ENCODE data around the gene CDK5R1. TPM values are rescaled to one million over a fixed set of nuclear protein-coding genes. Genes with fewer than 3 reads are reported as not detected.
A peak's percentile ranks its signal among the peaks of the same experiment; 100 is the strongest.

CDK5R1 gene
- polyA plus RNA-seq, 5 donors: 3.0 to 4.6 (median 3.9) TPM

- no peak for DNase-seq
Observed at GRCh38 chr17:32491371-32492263, 4.8 kb downstream of the CDK5R1 start.

DNA sequence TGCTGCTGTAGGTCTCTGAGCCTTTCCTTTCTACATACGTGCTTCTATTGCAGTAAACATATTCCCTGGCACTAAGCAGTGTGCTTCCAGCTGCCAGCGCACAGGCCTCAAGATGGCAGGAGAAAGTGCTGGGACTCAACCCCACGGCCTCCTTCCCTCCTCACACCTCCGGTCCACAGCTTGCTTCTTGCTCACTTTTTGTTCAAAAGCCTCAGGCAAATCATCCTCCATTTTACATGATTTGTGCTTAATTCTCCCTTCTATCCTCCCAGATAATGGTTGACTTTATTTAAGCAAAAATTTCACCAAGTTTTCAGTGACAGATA, 5.4 kb downstream of the CDK5R1 start:
- DNase-seq: no peak

DNA sequence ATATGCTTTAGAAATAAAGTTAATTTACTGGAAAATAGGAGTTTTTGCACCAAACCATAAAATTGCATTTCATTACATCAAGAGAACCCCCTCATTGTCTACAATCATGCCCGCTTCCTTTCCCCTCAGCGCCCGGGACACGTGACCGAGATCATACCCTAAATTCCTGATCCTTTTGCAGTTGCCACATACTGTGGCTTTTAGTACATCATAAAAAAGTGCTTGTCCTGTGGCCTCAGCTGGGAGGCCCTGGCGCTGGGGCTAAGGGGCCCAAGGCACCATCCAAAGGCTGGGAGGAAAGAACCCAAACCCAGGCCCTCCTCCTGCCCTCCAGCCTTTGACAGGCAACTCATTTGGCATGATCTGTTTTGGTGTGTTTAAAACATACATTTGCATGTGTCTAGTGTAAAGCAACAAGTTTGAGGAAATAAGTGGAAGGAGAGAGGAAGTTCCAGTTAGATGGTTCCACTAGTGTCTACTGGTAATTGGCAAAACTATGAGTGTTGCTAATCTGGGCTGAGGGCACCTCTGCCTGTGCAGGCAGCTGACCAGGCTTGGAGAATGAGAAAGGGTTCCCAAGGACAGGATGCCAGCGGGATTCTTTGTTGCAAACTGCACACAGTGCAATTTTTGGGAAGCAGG, 6.0 kb downstream of the CDK5R1 start:
- no peak for DNase-seq

DNA sequence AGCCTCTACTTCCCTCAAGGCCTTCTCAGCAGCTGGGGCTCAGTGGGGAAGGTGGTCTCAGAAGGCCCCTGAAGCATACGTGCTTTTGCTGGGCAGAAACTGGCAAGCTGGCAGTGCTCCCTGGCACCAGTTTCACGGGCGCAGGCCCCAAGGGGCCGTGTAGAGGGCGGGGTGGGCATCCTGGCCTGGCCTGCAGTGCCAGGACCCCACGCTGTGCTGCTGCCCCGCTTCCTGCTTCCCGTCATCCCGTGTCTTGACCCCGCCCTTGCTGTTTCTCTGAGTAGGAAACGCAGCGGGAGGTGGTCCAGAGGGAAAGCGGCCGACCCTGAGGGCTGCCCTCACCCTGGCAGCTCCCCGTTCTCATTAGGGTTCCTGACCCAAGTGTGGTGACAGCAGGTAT, 6.8 kb downstream of the CDK5R1 start:
- no peak for DNase-seq

- DNase-seq: no peak
Observed at GRCh38 chr17:32493976-32494513, 7.3 kb downstream of the CDK5R1 start.

GRCh38 chr17:32494621-32495358, 8.0 kb downstream of the CDK5R1 start:
- DNase-seq: no peak

DNA sequence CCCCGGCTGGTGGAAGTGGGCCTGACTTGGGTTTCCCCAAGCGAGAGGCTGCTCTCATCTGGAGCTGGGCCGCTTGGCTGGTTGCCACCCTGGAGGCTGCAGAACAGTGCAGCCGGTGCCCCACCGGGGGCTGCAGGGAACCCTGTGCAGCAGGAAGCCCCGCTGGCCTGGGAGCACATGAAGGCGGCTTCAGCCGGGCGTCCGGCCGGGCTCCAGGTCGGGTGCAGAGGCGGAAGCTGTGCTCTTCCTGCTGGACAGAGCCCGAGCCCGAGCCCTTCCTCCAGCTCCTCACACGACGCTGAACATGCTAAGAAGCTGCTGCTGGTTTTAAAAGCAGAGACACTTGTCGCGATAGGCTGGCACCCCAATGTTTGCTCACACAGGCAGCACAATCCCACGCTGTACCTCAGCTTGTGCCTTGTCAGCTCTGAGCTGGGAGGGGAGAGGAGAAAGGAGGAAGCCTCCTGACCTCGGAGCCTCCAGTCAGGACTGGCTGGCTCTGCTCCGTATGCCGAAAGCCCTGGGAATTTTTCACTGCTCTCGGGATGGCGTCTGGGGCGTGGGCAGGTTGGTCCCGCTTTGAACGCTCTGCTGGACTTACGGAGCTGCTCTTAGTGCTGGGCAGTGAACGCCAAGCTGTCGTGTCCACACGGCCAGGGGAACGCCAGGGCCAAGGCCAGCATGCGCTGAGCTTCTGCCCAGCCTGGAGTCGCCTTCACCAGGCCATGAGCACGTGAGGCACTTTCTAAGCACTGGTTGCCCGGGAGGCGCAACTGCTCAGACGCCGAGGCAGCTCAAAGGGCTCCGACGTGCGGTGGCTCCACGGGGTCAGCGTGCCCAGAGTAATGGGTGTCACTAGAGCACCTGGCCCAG, 8.8 kb downstream of the CDK5R1 start:
- DNase-seq: peak in 1 of 2 donors; percentile 36

GRCh38 chr17:32496395-32497073, 9.7 kb downstream of the CDK5R1 start:
- DNase-seq: no peak

DNA sequence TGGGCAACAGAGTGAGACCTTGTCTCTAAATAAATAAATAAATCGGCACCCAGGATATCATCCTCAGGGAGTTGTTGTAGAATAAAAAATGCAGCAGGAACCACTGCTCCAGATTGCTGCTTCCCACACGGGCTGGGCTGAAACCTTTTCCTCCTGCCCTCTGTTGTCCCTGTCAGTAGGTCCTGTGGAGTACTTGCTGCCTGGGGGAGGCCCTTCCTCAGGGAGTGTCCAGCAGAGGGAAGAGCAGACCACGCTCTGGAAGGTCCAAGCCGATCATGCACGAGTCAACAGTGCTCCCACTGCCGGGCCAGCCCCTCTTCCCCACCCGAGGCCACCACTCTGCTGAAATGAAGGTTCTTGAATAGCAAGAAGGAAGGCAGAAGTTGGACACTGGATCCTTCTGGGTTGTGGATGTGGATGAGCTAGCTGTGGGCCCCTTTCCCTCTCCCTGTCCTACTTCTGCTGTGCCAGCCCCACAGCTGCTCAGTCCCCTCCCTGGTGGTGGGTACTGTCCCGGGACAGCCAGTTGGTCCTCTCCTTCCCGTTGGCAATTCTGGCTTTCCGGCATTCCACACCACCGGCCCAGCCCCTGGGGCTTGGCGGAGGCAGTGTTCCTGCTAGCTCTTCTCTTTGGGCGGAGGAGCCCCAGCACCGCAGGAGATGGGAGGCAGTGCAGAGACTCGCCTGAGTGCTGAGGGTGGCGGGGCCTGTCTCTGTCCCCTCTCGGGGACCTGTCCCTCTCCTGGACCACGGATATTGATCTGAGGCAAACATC, 10.8 kb downstream of the CDK5R1 start:
- no peak for DNase-seq

DNA sequence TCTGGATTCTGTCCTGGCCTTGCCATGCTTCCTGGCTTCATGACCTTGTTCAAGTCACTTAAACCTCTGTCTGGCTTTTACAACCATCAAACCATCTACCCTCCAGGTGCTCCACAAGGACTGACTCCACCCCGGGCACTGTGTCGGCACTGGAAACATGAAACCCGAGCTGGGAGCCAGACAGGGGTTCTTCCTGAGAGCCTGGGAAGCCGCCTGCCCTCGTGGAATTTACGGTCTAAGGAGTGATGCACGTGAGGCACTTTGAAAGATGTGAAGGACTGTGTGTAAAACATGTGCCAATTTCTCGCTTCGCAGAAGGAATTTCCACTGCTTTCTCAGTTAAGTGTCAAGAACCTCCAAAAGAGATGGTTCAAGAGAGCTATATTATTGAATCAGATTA, 11.6 kb downstream of the CDK5R1 start:
- DNase-seq: no peak

GRCh38 chr17:32502013-32502412, 15.2 kb downstream of the CDK5R1 start:
- DNase-seq: no peak

- DNase-seq: no peak
Observed at GRCh38 chr17:32502710-32503109, 15.9 kb downstream of the CDK5R1 start.

GRCh38 chr17:32503251-32504165, 16.7 kb downstream of the CDK5R1 start:
- no peak for DNase-seq

- no peak for DNase-seq
Observed at GRCh38 chr17:32504166-32504990, 17.6 kb downstream of the CDK5R1 start.

- no peak for DNase-seq
Observed at GRCh38 chr17:32508926-32509325, 22.1 kb downstream of the CDK5R1 start.

DNA sequence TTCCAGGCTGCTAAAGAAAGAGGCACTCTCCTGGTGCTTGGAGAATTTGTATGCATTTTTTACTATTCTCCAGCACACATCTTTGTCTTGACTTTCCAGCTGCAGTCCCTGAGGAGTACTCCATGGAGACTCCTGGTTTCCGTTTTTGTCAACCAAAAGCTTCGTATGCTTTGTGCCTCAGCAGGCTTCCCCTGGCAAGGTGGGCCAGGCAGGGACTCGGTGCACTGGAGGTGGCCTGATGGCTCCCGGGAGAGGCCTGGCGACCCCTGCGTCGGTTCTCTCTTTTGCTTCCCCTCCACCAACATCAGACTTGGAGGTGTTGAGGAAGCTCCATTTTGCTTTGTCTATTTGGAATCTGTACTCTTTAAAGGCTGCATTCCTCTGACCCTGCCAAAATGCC, 23.7 kb downstream of the CDK5R1 start:
- no peak for DNase-seq

DNA sequence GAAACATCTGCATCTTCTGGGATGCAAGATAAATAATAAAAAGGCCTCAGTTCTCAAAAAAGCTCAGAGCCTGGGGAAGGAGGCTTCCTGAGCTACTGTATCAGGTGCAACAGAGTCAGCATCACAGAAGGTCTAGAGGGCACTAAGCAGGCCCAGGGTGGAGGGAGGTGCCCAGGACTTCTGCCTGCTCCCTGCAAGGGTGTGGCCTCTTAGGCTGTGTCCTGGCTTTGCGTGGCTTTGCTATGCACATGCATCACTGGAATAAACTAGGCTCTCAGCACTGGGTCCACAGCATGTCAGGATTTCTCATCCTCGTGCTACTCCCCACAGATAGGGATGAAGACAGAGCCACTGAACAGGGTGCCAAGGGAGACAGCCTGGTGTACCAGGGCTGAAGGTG, 25.5 kb downstream of the CDK5R1 start:
- DNase-seq: no peak

GRCh38 chr17:32513579-32513978, 26.8 kb downstream of the CDK5R1 start:
- no peak for DNase-seq
